Smooth muscle cell of bladder (primary cell): ENCODE measurements around the gene AGAP9. TPM values are rescaled to one million over a fixed set of nuclear protein-coding genes. Genes with fewer than 3 reads are reported as not detected.

Source experiments
- total RNA-seq: library from RNA; depleted of rRNA; stranded (reverse); fragments of >200 nt; gene quantifications from 2 replicates; pipeline ENCODE4 v1.2.3, GENCODE V29; 2014

The AGAP9 gene
- total RNA-seq: 1.8 and 2.9 TPM in 2 replicates

DNA sequence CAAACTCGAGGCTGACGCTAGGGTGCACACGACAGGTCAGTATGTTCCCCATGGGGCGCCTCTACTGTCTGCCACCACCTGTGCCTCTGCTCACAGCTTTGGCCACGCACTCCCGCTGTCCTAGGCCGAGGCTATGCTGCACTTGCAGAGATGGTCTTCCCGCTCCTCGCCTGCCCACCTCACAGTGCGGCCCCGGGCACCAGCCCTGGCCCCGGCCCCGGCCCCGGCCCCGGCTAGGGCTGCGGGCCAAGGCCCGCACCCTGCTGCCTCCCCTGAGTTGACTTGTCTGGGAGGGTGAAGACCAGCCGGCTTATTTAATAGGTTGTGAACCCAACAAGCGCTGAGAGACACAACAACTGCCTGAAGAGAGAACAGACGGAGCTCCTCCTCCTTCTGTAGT lies at the start of gene AGAP9:
AGAP9 (minus strand) TSS at position 164 of the 400 bp plus-strand sequence; CDS start at position 52, 112 bp downstream.

DNA sequence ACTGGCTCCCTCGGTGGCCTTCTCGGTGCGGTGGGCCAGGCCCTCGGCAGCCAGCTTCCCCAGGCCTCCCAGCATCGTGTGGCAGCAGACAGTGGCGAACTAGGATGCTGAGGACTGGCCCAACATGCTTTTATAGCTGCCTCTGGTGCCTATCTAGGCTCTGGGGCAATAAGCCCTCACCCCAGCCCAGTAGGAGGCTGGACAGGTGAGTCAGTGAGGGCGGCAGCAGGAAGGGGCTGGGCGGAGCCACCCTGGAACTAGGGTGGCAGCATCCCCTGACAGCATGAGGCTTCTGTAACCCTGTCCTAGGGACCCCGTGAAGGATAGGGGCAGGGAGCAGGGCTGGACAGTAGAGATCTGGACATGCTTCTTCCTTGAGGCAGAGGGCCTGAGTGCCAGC lies 31.8 kb downstream of the AGAP9 start, which contains the start of gene FAM25G:
FAM25G (minus strand) TSS at position 101 of the 400 bp plus-strand sequence; CDS start at position 75, 26 bp downstream.

DNA sequence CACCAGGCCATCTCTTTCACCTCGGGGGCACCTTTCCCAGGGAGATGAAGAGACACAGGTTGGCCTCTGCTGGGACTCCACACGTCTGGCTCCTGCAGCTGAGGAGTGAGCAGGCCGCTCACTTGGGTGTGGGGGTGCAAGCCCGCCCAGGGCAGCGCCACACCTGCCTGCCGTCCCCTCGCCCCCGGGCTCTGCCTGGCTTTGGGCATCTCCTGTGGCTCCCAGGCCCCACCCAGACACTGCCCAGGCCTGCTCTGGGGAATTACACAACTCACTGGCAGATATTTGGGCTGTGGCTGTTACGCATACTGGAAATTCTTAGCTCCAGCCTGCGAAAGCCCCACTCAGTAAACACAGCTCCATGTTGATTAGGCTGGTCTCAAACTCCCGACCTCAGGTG lies 39.5 kb downstream of the AGAP9 start, which contains the start of gene ANXA8:
ANXA8 (minus strand) TSS at position 193 of the 400 bp plus-strand sequence; CDS start at position 11, 182 bp downstream.

Other genes starting within 250 kb of the AGAP9 start
- 0.14 and 1.2 TPM in 2 replicates for gene GDF10, start 223.4 kb downstream of the AGAP9 start, total RNA-seq
- gene GDF2, start 201.2 kb downstream of the AGAP9 start, total RNA-seq: not detected in 2 replicates
- under 0.01 TPM in 1 of 2 replicates, not detected in the other for gene RBP3, start 175.3 kb downstream of the AGAP9 start, total RNA-seq
- not detected in 2 replicates for gene ZNF488, start 139.3 kb downstream of the AGAP9 start, total RNA-seq
- gene ANXA8, start 39.5 kb downstream of the AGAP9 start, total RNA-seq: 1.1 and 1.4 TPM in 2 replicates
- gene FAM25G, start 31.9 kb downstream of the AGAP9 start, total RNA-seq: not detected in 2 replicates
- 0.57 and 2.7 TPM in 2 replicates for gene SYT15B, start 240.0 kb upstream of the AGAP9 start, total RNA-seq